GM12872 (cell line): Measurements from ENCODE around the gene PPFIBP2.

Experiments
- TF ChIP-seq, protein P1 (sequence below): IDR thresholded peaks from 3 replicates; pipeline ENCODE4 v1.5.1; 2011; ENCODE audit warnings: low read depth, mild to moderate bottlenecking, low read length, moderate library complexity; ENCODE audit not compliant: insufficient read depth

PPFIBP2 gene

DNA sequence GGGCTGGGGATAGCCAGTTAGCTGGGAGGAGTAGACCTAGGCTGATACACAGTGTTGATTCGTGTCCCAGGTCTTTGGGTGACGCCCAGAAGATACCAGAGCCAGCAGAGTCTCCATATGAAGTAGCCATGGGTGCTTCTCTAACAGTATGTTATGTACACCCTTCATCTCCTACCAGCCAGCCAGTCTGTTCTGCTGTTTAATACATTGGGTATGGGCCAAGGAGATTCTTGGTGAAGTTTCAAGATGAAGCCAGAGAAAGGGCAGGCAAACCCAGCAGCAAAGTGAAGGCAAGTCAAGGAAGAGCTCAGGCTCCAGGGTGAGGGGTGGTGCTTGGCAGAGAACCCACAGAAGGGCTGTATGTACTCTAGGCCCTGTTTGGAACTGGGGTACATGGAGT, 56.4 kb downstream of the PPFIBP2 start:
- TF ChIP-seq, protein P1, sequence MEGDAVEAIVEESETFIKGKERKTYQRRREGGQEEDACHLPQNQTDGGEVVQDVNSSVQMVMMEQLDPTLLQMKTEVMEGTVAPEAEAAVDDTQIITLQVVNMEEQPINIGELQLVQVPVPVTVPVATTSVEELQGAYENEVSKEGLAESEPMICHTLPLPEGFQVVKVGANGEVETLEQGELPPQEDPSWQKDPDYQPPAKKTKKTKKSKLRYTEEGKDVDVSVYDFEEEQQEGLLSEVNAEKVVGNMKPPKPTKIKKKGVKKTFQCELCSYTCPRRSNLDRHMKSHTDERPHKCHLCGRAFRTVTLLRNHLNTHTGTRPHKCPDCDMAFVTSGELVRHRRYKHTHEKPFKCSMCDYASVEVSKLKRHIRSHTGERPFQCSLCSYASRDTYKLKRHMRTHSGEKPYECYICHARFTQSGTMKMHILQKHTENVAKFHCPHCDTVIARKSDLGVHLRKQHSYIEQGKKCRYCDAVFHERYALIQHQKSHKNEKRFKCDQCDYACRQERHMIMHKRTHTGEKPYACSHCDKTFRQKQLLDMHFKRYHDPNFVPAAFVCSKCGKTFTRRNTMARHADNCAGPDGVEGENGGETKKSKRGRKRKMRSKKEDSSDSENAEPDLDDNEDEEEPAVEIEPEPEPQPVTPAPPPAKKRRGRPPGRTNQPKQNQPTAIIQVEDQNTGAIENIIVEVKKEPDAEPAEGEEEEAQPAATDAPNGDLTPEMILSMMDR, result no peak

DNA sequence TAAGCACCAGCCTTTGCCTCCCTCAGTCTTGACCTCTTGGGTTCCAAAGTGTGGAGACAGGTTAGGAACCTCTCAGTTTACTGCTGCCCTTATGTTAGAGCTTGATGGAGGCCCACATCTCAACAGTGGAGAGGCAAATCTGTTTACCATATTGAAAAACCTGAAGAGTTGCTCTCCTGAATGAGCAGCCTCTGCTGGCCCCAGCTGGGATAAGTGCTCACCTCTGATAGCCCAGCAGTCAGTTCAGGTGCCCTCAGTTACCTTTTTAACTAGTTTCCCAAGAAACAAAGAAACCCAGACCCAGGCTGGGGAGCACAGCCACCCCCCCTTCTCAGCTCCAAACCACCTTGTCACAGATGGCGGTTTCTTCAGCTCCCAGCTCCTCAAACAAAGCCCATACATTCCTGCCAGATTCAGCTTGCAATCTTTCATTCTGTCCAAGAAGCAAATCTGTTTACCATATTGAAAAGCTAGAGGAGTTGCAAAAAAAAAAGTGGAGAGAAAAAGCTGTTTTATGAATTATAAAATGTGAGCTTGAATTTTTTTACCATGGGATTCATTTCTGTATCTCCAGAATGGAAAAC, 57.2 kb downstream of the PPFIBP2 start:
- TF ChIP-seq, protein P1, result no peak

DNA sequence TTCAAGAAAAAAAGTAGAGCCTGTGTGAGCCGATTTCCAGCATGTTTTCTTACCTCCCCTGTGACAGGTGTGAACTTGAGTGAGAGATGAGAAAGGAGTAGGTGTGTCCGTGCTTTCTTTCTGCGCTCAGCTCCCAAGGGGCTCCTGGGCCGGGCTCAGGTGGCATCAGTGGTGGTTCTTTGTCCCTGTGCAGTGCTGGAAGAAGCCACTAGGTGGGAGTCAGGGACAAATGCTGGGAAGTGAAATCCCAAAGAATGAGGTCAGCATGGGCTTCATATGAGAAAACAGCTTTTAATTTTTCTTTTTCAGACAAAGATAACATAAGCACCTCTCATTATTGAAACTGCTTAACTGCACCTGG, 57.8 kb downstream of the PPFIBP2 start:
- TF ChIP-seq, protein P1, result peak; percentile 85

DNA sequence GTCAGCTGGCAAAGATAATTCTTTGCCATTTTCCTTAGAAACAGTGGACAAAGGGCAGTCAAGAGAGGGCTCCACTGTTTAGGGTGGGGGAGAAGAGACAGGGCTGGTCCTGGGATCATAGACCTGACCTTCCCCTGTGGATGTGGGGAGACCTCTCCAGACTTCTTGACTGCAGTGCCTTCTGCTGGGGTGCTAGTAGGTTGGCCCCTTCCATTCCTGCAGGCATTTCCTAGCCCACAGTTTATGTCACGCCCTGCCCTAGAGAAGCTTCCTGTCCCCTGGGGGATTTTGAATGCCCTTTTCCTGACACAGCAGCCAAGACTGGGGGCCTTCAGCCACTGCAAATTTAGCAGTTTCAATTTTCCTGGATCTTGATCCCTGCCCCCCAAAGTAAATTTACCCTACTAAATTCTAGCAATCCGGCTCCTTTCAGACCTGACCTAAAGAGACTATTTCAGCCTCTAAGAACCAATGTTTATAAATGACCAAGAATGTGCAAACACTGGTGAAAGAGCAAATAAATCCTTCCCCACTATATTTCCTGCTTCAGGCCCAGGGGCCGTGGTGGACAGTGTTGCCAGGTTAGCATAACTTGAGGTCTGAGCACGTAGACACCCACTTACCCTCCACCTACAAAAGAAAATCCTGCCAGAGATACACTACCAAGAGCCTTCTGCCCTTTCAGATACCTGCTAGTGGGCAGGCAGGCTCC, 58.4 kb downstream of the PPFIBP2 start:
- TF ChIP-seq, protein P1, result no peak

DNA sequence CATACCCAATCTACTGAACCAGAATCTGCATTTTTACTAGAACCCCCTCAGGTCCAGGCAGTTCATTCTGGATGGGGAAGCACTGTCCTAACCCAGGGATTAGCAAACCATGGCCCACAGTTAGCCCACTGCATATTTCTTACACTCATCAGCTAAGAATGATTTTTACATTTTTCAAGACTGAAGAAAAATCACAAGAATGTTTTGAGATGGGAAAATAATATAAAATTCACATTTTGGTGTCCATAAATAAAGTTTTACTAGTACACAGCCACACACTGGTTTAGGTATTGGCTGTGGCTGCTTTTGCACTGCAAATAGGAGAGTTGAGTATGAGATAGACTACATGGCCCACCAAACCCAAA, 59.4 kb downstream of the PPFIBP2 start:
- TF ChIP-seq, protein P1, result no peak

DNA sequence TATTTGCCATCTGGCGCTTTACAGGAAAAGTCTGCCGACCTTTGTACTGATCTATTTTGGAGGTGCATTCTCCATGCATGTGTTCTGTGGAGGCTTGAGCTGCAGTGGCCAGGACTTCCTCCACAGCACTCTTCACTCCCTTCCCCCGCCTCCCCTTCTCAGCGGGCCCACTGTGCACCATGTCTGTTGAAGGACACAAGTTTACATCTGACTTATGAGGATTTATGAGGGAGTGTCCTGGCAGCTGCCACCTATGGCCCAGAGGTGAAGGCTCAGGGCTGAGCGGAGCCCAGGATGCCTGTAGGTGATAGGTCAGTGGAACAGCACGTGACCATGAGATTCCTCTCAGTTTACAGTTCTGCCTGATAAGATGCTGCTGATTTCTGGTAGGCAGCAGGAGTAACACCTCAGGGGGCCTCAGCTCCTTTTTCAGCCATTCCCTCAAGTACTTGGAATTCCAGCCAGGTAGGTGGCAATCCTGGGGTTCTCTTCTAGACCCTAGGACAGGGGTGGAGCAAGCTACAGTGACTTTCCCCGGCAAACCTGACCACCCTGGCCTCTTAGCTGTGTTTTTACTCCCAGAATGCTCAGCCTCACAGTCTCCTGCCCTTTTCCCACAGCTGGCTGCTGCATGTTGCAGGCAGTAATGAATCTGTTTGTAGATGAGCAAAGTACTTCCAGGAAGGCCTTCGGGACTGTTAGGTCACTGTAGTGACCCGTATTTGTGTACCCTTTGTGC, 59.9 kb downstream of the PPFIBP2 start:
- TF ChIP-seq, protein P1, result no peak

DNA sequence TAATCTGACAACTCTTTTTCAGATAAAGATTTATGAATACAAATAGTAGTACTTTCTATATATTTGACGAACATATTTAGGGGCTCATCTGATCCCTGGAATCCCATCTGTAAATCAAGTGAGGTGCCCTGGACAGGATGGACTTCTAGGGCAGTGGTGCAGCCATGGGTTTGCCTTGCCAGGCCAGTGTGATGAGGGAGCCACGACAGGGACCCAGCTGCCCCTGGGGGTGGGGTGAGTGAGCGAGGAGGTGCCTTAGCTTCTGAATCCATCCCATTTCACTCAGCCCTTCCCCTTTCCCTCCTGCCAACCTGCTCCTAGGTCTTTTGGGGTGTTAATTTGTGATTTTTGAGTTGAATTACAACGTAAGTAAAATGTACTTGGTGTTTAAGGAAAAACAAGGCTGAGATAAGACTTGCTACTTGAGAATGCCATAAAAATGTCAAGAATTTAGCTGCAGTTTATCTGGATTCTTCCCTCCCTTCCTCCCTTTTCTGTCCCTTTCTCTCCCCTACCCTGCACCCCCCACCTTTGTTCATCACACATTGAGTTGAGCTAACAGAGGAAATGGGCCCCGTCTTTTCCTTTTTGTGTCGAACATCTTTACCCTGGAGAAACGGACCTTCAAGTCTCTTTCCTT, 60.8 kb downstream of the PPFIBP2 start:
- TF ChIP-seq, protein P1, result no peak
